AG09319 (cell line): ENCODE data around the gene RAB24.
"Not testable (repeated sequence)": the region's sequence is repeated elsewhere in the genome, so short reads cannot be mapped to it uniquely, and the experiment has no call there.

Source experiments
- DNase-seq: peaks from one replicate; pipeline ENCODE4 v3.0.0-alpha.2; 2010; ENCODE audit warnings: low read depth; ENCODE audit errors: extremely low read depth
- TF ChIP-seq, protein P1 (sequence below): IDR thresholded peaks from 2 replicates; pipeline ENCODE4 v1.5.1; 2011; ENCODE audit warnings: low read depth, mild to moderate bottlenecking, inconsistent platforms, low read length, moderate library complexity

Gene RAB24

DNA sequence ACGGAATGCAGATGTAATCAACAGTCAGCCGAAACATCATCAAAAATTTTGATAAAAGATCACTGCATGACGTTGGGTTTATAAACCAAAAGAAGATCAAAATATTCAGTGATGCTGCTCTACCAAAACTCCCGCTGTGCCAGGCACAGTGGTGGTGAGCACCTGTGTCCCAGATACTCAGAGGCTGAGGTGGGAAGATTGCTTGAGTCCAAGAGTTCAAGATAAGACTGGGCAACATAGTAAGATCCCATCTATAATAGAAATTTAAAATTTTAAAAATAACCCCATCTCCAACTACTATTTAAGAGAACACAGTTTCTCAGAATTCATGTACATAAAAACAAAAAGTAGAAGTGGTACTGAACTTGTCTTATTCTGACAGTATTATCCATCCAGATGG lies 44.2 kb upstream of the RAB24 start:
- TF ChIP-seq, protein P1, sequence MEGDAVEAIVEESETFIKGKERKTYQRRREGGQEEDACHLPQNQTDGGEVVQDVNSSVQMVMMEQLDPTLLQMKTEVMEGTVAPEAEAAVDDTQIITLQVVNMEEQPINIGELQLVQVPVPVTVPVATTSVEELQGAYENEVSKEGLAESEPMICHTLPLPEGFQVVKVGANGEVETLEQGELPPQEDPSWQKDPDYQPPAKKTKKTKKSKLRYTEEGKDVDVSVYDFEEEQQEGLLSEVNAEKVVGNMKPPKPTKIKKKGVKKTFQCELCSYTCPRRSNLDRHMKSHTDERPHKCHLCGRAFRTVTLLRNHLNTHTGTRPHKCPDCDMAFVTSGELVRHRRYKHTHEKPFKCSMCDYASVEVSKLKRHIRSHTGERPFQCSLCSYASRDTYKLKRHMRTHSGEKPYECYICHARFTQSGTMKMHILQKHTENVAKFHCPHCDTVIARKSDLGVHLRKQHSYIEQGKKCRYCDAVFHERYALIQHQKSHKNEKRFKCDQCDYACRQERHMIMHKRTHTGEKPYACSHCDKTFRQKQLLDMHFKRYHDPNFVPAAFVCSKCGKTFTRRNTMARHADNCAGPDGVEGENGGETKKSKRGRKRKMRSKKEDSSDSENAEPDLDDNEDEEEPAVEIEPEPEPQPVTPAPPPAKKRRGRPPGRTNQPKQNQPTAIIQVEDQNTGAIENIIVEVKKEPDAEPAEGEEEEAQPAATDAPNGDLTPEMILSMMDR: no peak
- no peak for DNase-seq

DNA sequence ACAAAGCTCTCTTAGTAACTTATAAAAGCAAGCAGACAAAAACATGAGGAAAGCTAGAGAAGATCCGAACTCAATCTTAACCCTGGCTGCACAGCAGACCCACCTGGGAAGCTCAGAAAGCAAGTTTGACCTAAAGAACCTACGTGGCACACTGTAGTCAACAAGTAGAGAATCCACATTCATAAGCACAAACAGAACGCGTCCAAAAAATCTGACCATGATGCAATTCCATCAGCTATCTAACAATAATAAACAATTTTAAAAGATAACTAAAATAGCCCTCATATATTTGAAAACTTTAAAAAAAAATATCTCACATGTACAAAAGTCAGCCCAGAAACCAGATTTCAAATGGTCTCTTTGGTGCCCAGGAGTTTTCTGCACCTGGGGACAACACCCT lies 43.3 kb upstream of the RAB24 start:
- no peak for DNase-seq

DNA sequence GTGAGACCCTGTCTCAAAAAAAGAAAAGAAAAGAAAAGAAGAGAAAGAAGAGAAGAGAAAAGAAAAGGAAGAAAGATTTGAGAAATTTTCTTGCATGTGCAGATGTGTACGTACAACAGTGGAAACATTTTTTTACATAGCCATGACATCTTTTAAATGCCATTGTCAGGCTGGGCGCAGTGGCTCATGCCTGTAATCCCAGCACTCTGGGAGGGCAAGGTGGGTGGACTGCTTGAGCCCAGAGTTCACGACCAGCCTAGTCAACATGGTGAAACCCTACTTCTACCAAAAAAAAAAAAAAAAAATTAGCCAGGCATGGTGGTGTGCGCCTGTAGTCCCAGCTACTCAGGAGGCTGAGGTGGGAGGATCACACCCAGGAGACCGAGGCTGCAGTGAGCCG lies 41.4 kb upstream of the RAB24 start:
- TF ChIP-seq, protein P1: no peak
- no peak for DNase-seq

More for the DNA sequence above, 43.3 kb upstream of the RAB24 start:
- TF ChIP-seq, protein P1: no peak

DNA sequence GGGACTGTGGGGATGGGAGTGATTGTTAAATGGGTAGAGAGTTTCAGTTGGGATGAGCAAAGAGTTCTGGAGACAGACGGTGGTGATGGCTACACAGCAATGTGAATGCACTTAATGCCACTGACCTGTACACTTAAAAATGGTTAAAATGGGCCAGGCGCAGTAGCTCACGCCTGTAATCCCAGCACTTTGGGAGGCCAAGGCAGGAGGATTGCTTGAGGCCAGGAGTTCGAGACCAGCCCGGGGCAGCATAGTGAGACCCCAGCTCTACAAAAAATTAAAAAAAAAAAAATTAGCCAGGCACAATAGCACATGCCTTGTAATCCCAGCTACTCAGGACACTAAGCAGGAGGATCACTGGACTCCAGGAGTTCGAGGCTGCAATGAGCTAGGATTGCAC lies 40.3 kb upstream of the RAB24 start:
- DNase-seq: no peak
- TF ChIP-seq, protein P1: no peak

DNA sequence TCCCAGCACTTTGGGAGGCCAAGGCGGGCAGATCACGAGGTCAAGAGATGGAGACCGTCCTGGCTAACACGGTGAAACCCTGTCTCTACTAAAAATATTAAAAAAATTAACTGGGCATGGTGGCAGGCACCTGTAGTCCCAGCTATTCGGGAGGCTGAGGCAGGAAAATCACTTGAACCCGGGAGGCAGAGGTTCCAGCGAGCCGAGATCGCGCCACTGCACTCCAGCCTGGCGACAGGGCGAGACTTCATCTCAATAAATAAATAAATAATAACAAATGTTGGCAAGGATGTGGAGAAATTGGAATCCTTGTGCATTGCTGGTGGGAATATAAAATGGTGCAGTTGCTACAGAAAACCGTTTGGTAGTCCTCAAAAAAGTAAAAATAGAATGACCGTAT lies 39.5 kb upstream of the RAB24 start:
- not testable (repeated sequence) for DNase-seq

DNA sequence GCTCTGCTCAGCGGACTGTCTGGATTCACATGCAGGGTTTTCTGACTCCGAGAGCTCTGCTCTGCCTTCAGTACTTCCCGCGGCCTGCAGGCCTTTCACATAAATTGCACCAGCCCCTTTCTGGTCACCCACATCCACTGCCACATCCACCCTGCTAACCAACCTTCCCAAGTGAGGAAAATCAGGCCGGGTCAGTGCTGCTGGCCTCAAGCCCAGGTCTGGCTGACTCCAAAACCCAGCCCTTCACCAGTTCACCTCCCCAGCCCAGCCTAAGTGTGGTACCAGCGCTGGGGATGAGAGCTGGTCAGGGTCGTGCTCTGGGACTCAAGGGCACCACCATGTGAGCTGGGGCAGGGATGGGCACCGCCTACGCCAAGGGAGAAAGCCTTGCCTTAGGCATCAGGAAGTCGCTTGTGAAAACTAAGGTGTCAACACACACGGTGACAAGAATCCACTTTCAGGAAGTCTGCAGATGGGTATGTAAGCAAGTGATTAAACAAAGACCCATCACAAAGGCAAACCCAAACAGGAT lies 35.7 kb upstream of the RAB24 start:
- TF ChIP-seq, protein P1: no peak

DNA sequence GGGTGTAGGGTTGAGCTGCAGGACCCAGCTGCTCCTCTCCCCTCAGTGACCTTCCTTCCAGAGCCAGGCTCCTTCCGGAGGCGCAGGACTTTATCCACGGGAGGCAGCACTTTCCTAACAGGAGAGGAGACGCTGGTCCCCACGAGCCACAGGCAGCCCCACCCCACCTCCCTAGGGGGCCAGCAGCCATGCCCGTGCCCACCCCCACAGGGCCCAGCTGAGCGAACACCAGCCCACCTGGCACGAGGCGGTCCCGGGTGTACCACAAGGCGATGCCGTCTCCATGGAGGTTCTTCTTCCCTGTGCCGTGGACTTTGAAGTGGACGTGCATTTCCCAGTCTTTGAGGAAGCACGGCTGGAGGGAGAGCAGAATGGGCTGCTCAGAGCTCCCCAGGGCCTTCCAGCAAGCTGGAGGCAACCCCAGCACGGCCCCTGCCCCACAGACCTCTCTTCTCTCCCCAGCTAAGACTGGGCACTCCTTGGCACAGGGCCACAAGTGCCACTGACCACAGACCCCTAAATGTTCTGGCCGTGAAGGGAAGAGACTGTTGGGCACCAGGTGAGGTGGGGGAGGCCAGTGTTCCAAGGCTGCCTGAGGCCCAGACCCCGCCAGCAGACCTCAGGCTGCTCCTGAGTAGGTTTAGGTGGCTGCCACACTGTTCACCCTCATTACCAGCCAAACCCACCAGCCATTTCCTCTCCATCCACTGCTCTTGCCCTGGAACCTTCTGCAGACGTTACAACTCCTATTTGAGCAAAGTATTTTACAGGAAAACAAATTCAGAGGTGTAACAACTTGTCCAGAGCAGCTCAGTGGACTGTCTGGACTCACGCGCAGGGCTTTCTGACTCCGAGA lies 35.0 kb upstream of the RAB24 start:
- TF ChIP-seq, protein P1: no peak
- no peak for DNase-seq

More for the DNA sequence above, 35.7 kb upstream of the RAB24 start:
- DNase-seq: no peak
